GM19328 (cell line): ENCODE measurements around the gene NKAIN2.

Source experiments
- ATAC-seq: cut with Tn5 transposase; IDR thresholded peaks from one replicate; pipeline ENCODE4 v1.9.1; 2021; ENCODE audit warnings: mild to moderate bottlenecking, moderate library complexity; ENCODE audit not compliant: unreplicated experiment

The NKAIN2 gene

GRCh38 chr6:124022641-124023040, 219.0 kb downstream of the NKAIN2 start:
- no peak for ATAC-seq

- ATAC-seq, result no peak
Observed at GRCh38 chr6:124026694-124027093, 223.0 kb downstream of the NKAIN2 start.

DNA sequence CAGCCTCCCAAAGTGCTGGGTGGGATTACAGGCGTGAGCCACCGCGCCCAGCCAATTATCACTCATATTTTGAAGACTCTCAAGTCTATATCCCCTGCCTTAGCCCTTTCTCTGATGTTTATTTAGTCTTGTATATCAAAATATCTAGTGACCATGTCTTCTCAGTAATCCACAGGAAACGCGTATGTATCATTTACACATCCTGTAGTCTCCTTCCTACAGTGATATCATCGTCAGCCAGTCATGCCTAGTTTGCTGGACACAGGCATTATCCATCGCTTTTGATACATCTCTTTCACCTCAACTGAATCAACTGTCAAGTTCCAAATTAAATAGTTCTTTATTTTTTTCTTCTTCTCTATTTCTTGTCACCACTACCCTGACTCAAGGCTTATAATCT, 223.7 kb downstream of the NKAIN2 start:
- no peak for ATAC-seq

DNA sequence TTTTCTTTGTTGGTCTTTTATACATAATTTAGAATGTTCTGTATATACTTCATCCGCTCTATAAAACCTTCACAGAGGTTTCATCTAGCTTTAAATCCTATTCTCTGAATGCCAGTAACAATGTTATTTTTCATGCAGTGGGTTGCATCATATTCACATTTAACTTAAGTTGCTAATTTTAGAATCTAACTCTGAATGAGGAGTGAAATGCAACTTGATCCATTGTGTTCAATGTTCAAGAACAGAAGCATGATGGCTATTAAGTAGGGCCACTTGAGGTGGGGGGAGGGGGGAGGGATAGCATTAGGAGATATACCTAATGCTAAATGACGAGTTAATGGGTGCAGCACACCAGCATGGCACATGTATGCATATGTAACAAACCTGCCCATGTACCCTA, 224.5 kb downstream of the NKAIN2 start:
- no peak for ATAC-seq

GRCh38 chr6:124029567-124029966, 225.9 kb downstream of the NKAIN2 start:
- no peak for ATAC-seq

GRCh38 chr6:124033501-124033900, 229.8 kb downstream of the NKAIN2 start:
- ATAC-seq, result no peak

GRCh38 chr6:124036384-124036783, 232.7 kb downstream of the NKAIN2 start:
- ATAC-seq, result no peak

DNA sequence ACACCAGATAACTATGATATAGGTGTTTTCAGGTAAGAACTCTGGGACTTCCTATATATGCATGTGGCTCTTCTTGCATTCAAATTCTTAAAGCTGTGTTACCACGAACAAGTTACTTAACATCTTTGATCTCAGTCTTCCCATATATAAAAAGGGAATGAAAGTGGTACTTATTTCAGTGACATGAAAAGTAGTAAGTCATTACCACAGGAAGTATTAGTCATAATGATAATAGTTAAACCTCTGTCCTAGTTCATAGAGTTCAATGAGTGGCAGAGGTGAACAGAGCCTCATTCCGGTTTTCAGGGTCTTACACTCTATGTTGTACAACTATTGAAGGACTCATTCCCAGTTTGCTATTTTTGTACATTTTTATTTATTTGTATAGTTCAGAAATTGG, 237.0 kb downstream of the NKAIN2 start:
- no peak for ATAC-seq

DNA sequence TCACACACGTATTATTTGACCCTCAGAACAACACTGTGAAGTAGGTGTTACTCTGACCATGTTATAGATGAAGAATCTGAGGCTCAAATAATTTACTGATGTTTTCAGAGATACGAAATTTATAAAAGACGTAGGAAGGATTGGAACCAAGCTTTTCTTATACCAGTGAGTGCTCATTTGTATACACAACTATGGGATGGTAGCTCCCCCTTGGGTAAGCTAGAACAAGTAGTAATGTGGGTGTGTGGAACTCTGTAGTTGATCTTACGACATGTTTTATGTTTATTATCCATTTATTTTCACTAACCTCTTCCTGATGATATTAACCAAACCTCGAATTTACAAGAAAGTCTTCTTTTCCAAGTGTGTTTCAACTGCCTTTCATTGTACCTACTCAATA, 248.5 kb downstream of the NKAIN2 start:
- no peak for ATAC-seq

GRCh38 chr6:124053315-124053714, 249.7 kb downstream of the NKAIN2 start:
- no peak for ATAC-seq

DNA sequence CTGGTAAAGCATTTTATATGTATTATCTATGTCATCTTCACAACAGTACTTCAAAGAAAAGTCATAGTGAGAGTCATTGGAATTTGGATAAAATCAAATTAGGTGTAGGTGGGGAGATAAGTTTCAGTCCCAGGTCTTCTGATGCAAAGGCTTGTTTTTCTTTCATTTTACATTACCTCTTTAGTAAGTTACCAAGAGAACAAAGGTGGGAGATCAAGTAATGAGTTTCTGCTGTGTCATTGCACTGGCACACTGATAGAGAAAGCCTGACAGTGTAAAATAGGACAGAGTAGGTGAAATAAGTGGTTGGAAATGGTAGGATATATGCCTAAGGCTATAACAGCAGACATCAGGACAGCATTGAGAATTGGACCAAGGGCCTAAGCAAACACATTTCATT, 250.4 kb downstream of the NKAIN2 start:
- ATAC-seq, result no peak

DNA sequence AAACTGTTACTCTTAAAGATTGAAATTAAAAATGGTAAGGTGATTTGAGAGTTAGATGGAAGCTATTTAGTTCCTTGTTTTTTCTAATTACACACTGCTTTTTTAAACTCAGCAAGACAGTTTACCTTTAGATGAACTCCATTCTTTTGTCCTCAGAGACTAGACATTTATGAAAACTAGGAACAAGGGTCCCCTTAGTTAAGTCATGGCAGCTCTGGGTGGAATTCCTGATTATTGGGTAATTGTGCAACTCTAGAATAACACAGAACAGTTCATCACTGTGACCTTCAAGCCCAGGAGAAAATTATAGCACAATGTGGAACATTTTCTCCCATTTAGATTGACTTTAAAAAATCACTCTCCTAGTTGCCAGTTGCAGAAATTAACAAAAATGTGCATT, 251.7 kb downstream of the NKAIN2 start:
- no peak for ATAC-seq

DNA sequence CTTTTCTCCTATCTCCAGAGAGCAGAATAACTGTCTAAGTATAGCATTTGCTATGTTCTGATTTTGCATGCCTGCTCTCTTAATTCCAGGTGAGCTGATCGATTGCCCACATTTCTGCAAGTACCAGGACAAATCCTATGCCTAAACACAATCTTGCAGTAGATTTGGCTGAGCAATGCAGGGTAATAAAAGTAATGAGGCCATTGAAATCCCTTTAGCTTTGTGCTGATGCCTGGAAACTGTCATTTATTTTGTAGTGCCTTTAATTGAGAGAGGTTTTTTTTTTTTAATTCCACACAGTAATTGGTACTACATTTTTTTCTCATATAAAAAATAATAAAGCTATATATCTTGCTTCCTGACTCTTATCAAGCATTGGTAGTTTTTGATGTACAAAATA, 252.3 kb downstream of the NKAIN2 start:
- ATAC-seq, result no peak

GRCh38 chr6:124056407-124057334, 253.0 kb downstream of the NKAIN2 start:
- no peak for ATAC-seq

DNA sequence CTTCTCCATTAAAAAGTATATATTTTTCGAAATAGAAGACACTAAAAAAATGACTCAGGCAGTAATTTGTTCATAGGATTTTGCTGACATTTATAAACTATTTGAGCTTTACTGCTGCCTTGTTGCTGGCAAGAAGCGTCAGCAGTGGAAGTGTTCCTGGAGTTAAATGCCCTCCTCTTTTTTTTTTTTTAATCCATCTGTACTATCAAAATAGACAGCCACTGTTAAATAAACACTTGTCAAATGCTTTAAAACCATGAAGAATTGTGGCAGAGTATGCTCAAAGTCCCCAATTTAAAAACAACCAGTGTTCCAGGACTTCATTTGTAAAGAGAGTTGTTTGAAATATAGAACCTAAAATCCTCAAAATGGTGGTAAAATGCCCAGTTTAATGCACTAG, 253.8 kb downstream of the NKAIN2 start:
- no peak for ATAC-seq

DNA sequence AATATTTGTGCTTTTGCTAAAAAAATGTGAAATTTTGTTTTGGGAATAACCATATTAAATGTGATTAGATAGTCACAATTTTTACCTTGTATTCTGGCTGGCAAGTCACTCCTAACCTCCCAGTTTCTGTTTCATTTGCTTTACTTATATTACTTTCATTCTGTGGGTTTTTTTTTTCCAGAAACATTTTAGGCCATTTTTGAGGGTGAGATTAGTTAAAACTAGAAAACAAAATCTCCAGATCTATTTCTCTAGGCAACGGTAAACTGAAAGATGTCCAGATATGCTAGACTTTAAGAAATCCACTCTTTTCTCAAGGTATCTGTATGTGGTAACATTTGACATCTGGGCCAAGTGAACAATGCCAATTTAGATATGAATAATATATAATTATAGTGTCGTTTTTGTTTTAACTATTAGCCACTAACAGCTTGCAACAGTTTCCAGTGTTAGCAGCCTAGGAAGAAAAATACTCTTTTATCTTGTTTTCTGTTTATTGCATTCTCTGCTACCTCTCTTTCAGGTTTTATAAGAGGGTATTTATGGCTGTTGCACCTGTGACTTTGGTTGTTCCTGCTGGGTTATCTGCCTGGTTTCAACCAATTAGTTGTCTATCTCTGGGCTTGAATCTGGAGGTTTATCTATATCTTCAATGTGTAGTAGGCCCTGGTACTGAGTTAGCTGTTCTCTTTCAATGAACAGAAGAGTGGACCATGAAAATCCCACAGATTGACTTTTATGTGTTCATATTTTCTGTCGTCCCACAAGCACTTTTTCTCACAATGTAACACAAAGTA, 260.9 kb downstream of the NKAIN2 start:
- ATAC-seq, result no peak

DNA sequence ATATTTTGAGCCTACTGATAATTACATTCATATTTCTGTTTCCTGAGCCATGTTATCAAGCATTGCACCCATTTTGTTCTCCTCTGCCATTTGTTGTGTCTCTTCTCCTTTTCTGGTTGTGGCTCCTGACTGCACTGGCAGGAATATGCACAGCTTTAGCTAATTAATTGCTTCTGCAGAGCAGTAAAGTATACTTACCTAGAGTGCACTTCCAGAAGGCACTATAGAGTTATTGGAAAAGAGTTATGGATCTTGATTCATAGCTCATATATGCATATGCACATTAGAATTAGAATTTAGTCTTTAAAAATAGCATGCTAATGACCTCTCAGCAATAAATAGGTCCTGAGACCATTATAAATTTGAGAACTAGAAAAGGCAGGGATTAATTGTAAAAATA, 262.6 kb downstream of the NKAIN2 start:
- no peak for ATAC-seq

DNA sequence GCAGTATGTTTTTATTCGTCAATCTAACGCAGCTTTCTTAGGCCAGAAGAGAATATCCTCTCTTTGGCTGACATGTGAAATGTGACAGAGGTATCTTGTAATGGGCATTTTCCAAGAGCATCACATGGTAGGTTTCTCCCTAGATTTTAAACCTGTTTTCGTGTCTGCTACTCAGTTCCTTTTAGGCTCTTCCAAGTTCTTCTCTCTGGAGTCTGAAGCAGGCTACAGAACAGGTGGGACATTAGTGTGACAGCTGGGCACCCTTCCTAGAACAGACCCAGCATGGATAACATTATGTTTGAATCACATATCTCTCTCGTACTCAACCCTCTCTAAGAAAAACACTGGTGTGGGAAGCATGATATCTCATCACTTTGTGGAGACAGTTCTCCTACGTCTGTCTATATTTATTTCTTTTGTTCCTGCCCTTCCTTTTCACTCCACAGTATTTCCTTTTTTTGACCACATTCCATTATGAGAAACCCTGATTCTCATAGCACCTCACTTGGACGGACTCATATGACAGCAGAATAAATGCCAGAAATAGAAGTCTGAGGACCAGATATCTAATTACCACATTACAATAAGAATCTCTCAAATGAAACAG, 263.4 kb downstream of the NKAIN2 start:
- ATAC-seq, result no peak

GRCh38 chr6:124069230-124069950, 265.7 kb downstream of the NKAIN2 start:
- no peak for ATAC-seq

DNA sequence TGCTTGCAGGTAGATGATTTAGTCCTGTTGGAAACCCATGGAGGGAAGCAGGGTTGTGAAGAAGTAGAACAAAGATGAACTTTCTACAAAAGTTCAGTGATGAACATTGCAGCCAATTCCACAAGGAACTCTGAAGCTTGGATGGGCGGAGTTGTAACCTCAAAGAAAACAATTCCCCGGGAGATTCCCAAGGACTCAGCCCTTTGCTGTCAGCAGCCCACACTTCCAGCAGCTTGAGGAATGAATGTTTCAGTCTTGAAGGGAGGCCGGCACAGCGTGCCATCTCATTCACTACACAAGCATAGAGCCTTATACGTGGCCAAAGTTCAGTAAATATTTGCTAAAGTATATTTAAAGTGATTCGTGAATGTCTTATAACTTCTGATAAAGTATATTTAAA, 269.4 kb downstream of the NKAIN2 start:
- no peak for ATAC-seq
